GM21576 (cell line): ENCODE results near the gene NAA38.

Experiments
- ATAC-seq: cut with Tn5 transposase; IDR thresholded peaks from one replicate; pipeline ENCODE4 v1.9.1; 2021; ENCODE audit warnings: mild to moderate bottlenecking, moderate library complexity; ENCODE audit not compliant: unreplicated experiment

Gene NAA38

GRCh38 chr17:7841396-7841914 is 15.9 kb downstream of the NAA38 start:
- ATAC-seq, result no peak

- no peak for ATAC-seq
Measured at GRCh38 chr17:7840875-7841274, 16.5 kb downstream of the NAA38 start.

- no peak for ATAC-seq
Measured at GRCh38 chr17:7840441-7840840, 16.9 kb downstream of the NAA38 start.

- ATAC-seq, result no peak
Measured at GRCh38 chr17:7839876-7840261, 17.5 kb downstream of the NAA38 start.

- no peak for ATAC-seq
Measured at GRCh38 chr17:7839190-7839875, 18.0 kb downstream of the NAA38 start.

GRCh38 chr17:7838090-7839075 is 19.0 kb downstream of the NAA38 start:
- ATAC-seq, result no peak

- no peak for ATAC-seq
Measured at GRCh38 chr17:7837408-7838088, 19.8 kb downstream of the NAA38 start.

GRCh38 chr17:7836596-7837407 is 20.6 kb downstream of the NAA38 start:
- no peak for ATAC-seq

- peak; percentile 26 for ATAC-seq
Measured at GRCh38 chr17:7835814-7836595, 21.4 kb downstream of the NAA38 start.

- ATAC-seq, result peak; percentile 36
Measured at GRCh38 chr17:7834957-7835813, 22.2 kb downstream of the NAA38 start.

GRCh38 chr17:7834542-7834956 is 22.8 kb downstream of the NAA38 start:
- no peak for ATAC-seq

- ATAC-seq, result peak; percentile 39
Measured at GRCh38 chr17:7833795-7834541, 23.4 kb downstream of the NAA38 start, which contains the start of gene KDM6B. KDM6B (plus strand) TSS chr17:7834217; CDS start chr17:7845555, 11,338 bp downstream.

- ATAC-seq, result no peak
Measured at GRCh38 chr17:7833011-7833794, 24.2 kb downstream of the NAA38 start.

GRCh38 chr17:7832431-7832830 is 24.9 kb downstream of the NAA38 start:
- ATAC-seq, result no peak

GRCh38 chr17:7831233-7831632 is 26.1 kb downstream of the NAA38 start:
- ATAC-seq, result no peak

- no peak for ATAC-seq
Measured at GRCh38 chr17:7830616-7831015, 26.7 kb downstream of the NAA38 start.
